Neural cell (in vitro differentiated cells): ENCODE measurements around the gene G6PD. TPM values are rescaled to one million over a fixed set of nuclear protein-coding genes. Genes with fewer than 3 reads are reported as not detected.

ENCODE experiments used
- H2AFZ ChIP-seq: fragments of 200-600, 300-800 bp; sonication (generic), shearing (Covaris generic); 2 replicates; pipeline ENCODE4 v1.6.0; 2014; ENCODE audit warnings: low read depth, mild to moderate bottlenecking, antibody characterized with exemption, low read length, moderate library complexity
- H3F3A ChIP-seq: fragments of 200-600 bp; shearing (Covaris generic); 2 replicates; pipeline ENCODE4 v1.6.1; 2016; ENCODE audit warnings: mild to moderate bottlenecking, moderate library complexity, mixed read lengths, antibody characterized with exemption, low read length; ENCODE audit not compliant: insufficient read depth, poor library complexity, severe bottlenecking
- H3K27ac ChIP-seq: fragments of 200-600, 300-800 bp; sonication (generic), shearing (Covaris generic); 2 replicates; pipeline ENCODE4 v1.5.1; 2014; ENCODE audit warnings: mild to moderate bottlenecking, low read length, moderate library complexity
- H3K27me3 ChIP-seq: fragments of 300-800, 200-600 bp; sonication (generic), shearing (Covaris generic); 2 replicates; pipeline ENCODE4 v1.6.0; 2014; ENCODE audit warnings: mild to moderate bottlenecking, low read depth, low read length, moderate library complexity; ENCODE audit not compliant: insufficient read depth
- H3K36me3 ChIP-seq: fragments of 300-800, 200-600 bp; sonication (generic), shearing (Covaris generic); 2 replicates; pipeline ENCODE4 v1.5.1; 2014; ENCODE audit warnings: mild to moderate bottlenecking, antibody characterized with exemption, low read length, moderate library complexity; ENCODE audit not compliant: insufficient read depth
- H3K4me2 ChIP-seq: fragments of 300-800, 200-600 bp; sonication (generic), shearing (Covaris generic); 2 replicates; pipeline ENCODE4 v1.6.0; 2014; ENCODE audit warnings: mild to moderate bottlenecking, low read length
- H3K4me3 ChIP-seq: fragments of 300-800, 200-600 bp; sonication (generic), shearing (Covaris generic); 2 replicates; pipeline ENCODE4 v1.5.1; 2014; ENCODE audit warnings: mild to moderate bottlenecking, low read length, moderate library complexity
- H3K79me2 ChIP-seq: fragments of 200-600 bp; shearing (Covaris generic); replicated peaks from 2 replicates; pipeline ENCODE4 v1.6.0; 2014; ENCODE audit warnings: mild to moderate bottlenecking, low read length, moderate library complexity; ENCODE audit not compliant: insufficient read depth
- H3K9ac ChIP-seq: fragments of 300-800, 200-600 bp; sonication (generic), shearing (Covaris generic); 2 replicates; pipeline ENCODE4 v1.6.1; 2016; ENCODE audit warnings: mild to moderate bottlenecking, low read length, mixed read lengths
- H3K9me2 ChIP-seq: fragments of 200-600 bp; shearing (Covaris generic); 2 replicates; pipeline ENCODE4 v1.6.1; 2016; ENCODE audit warnings: mild to moderate bottlenecking, low read length, mixed read lengths; ENCODE audit not compliant: insufficient read depth
- H3K9me3 ChIP-seq: fragments of 200-600, 300-800 bp; sonication (generic), shearing (Covaris generic); 2 replicates; pipeline ENCODE4 v1.6.1; 2016; ENCODE audit warnings: mild to moderate bottlenecking, mixed run types, low read length, moderate library complexity, mixed read lengths
- H4K20me1 ChIP-seq: fragments of 200-600 bp; shearing (Covaris generic); 2 replicates; pipeline ENCODE4 v1.6.1; 2016; ENCODE audit warnings: mild to moderate bottlenecking, mixed run types; ENCODE audit not compliant: insufficient read depth
- EP300 ChIP-seq: fragments of 450-650 bp; conservative IDR thresholded peaks from 2 replicates; pipeline ENCODE4 v1.6.1; 2014; ENCODE audit warnings: antibody characterized with exemption, mild to moderate bottlenecking, moderate library complexity; ENCODE audit not compliant: poor library complexity, severe bottlenecking
- EZH2 ChIP-seq: fragments of 200-600, 300-800 bp; shearing (Covaris generic), sonication (generic); IDR thresholded peaks from 2 replicates; pipeline ENCODE4 v1.6.1; 2014; ENCODE audit warnings: antibody characterized with exemption, low read length, borderline replicate concordance, mild to moderate bottlenecking; ENCODE audit not compliant: insufficient read depth, poor library complexity, severe bottlenecking
- MXI1 ChIP-seq: fragments of 450-650 bp; conservative IDR thresholded peaks from 2 replicates; pipeline ENCODE4 v1.6.1; 2014; ENCODE audit warnings: antibody characterized with exemption, mild to moderate bottlenecking; ENCODE audit not compliant: poor library complexity, severe bottlenecking
- POLR2AphosphoS5 ChIP-seq: IDR thresholded peaks from 2 replicates; pipeline ENCODE4 v1.6.1; 2012
- RAD21 ChIP-seq: fragments of 450-650 bp; conservative IDR thresholded peaks from 2 replicates; pipeline ENCODE4 v1.6.1; 2014; ENCODE audit warnings: antibody characterized with exemption, mild to moderate bottlenecking, moderate library complexity
- SMC3 ChIP-seq: fragments of 450-650 bp; conservative IDR thresholded peaks from 2 replicates; pipeline ENCODE4 v1.6.1; 2014; ENCODE audit warnings: antibody characterized with exemption, mild to moderate bottlenecking, moderate library complexity; ENCODE audit not compliant: poor library complexity
- TAF1 ChIP-seq: IDR thresholded peaks from 2 replicates; pipeline ENCODE4 v1.6.1; 2012; ENCODE audit warnings: low read depth
- polyA plus RNA-seq: library from polyadenylated mRNA; depleted of rRNA; stranded (reverse); fragments of >200 nt; gene quantifications from 2 replicates; pipeline ENCODE4 v1.2.3, GENCODE V29; 2014
- TF ChIP-seq, protein P1 (sequence below): IDR thresholded peaks from 2 replicates; pipeline ENCODE4 v1.6.1; 2012; ENCODE audit warnings: borderline replicate concordance
- TF ChIP-seq, protein P2 (sequence below): fragments of 450-650 bp; IDR thresholded peaks from 2 replicates; pipeline ENCODE4 v1.5.1; 2014; ENCODE audit warnings: antibody characterized with exemption, mild to moderate bottlenecking, moderate library complexity; ENCODE audit not compliant: poor library complexity, severe bottlenecking

Gene G6PD
- polyA plus RNA-seq, 1 donor from 2014 or later: 18.8 TPM

DNA sequence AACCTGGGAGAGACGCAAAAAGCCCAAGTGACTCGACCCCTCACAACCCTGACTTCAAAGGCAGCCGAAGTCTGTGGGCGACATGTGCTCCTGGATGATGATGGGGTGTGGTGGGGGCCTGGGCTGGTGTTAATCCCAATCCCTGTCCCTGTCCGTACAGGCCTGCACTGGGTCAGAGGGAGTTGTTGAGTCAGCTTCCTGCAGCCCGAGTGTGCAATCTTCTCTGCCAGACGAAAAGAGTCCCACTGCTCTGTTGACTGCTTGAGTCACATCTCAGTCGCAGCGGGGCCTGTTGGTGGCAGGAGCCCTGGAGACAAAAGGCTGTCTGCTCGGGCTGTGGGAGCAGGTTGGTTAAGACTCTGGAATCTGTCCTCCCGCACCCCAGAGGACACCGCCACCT is 40.9 kb downstream of the G6PD start:
- no peak overlapping the region for H2AFZ ChIP-seq
- H3K27ac ChIP-seq: no peak overlapping the region
- H4K20me1 ChIP-seq: no peaks in the 10 kb centered on the region
- no peaks in the 10 kb centered on the region for H3K9me2 ChIP-seq
- no peaks in the 10 kb centered on the region for H3K9me3 ChIP-seq
- no peak overlapping the region for H3K9ac ChIP-seq
- H3F3A ChIP-seq: no peaks in the 10 kb centered on the region
- TF ChIP-seq EZH2 (no peak), RAD21 (no peak), MXI1 (no peak), POLR2AphosphoS5 (no peak), EP300 (no peak), SMC3 (no peak)
- TF ChIP-seq, protein P1, sequence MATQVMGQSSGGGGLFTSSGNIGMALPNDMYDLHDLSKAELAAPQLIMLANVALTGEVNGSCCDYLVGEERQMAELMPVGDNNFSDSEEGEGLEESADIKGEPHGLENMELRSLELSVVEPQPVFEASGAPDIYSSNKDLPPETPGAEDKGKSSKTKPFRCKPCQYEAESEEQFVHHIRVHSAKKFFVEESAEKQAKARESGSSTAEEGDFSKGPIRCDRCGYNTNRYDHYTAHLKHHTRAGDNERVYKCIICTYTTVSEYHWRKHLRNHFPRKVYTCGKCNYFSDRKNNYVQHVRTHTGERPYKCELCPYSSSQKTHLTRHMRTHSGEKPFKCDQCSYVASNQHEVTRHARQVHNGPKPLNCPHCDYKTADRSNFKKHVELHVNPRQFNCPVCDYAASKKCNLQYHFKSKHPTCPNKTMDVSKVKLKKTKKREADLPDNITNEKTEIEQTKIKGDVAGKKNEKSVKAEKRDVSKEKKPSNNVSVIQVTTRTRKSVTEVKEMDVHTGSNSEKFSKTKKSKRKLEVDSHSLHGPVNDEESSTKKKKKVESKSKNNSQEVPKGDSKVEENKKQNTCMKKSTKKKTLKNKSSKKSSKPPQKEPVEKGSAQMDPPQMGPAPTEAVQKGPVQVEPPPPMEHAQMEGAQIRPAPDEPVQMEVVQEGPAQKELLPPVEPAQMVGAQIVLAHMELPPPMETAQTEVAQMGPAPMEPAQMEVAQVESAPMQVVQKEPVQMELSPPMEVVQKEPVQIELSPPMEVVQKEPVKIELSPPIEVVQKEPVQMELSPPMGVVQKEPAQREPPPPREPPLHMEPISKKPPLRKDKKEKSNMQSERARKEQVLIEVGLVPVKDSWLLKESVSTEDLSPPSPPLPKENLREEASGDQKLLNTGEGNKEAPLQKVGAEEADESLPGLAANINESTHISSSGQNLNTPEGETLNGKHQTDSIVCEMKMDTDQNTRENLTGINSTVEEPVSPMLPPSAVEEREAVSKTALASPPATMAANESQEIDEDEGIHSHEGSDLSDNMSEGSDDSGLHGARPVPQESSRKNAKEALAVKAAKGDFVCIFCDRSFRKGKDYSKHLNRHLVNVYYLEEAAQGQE: no peak
- H3K4me2 ChIP-seq: no peak overlapping the region
- H3K4me3 ChIP-seq: no peak overlapping the region
- no peaks in the 10 kb centered on the region for H3K36me3 ChIP-seq
- H3K27me3 ChIP-seq: no peaks in the 10 kb centered on the region
- no peaks in the 10 kb centered on the region for H3K79me2 ChIP-seq

DNA sequence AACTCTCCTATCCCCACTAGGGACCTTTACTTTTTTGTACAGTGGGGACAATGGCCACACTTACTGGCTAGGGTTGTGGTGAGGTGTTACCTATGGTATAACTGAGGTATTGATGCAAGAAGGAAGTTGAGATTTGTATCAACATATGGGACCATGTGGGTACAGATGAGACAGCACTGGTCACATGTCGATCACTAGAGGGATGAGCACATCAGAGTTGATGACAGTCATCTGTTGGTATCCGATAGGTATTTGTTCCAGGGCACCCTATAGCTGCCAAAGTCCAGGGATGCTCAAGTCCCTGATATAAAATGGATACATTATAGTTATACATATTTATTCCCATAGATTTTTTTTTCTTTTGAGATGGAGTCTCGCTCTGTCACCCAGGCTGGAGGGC is 43.7 kb downstream of the G6PD start:
- no peak for TF ChIP-seq EP300
- TF ChIP-seq SMC3: no peak
- no peak for TF ChIP-seq EZH2
- TF ChIP-seq, protein P2, sequence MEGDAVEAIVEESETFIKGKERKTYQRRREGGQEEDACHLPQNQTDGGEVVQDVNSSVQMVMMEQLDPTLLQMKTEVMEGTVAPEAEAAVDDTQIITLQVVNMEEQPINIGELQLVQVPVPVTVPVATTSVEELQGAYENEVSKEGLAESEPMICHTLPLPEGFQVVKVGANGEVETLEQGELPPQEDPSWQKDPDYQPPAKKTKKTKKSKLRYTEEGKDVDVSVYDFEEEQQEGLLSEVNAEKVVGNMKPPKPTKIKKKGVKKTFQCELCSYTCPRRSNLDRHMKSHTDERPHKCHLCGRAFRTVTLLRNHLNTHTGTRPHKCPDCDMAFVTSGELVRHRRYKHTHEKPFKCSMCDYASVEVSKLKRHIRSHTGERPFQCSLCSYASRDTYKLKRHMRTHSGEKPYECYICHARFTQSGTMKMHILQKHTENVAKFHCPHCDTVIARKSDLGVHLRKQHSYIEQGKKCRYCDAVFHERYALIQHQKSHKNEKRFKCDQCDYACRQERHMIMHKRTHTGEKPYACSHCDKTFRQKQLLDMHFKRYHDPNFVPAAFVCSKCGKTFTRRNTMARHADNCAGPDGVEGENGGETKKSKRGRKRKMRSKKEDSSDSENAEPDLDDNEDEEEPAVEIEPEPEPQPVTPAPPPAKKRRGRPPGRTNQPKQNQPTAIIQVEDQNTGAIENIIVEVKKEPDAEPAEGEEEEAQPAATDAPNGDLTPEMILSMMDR: no peak
- no peak for TF ChIP-seq POLR2AphosphoS5
- no peaks in the 10 kb centered on the region for H3K9me2 ChIP-seq

DNA sequence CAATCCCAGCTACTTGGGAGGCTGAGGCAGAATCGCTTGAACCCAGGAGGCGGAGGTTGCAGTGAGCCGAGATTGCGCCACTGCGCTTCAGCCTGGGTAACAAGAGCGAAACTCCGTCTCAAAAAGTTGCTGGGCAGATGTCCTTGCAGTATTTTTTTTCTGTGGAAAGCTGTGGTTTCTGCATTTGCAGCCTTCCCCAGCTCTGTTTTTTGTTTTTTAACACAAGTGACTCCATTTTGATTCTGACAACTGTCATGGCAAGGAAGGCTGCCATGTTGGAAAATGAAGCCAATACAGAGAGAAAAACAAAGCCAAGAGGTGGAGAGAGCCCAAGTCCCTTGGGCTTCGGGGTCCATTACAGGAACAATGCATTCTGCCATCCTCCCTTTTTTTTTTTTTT is 44.5 kb downstream of the G6PD start:
- H3K4me3 ChIP-seq: no peak overlapping the region
- no peaks in the 10 kb centered on the region for H3F3A ChIP-seq
- no peak overlapping the region for H3K27ac ChIP-seq
- H3K36me3 ChIP-seq: no peaks in the 10 kb centered on the region
- no peaks in the 10 kb centered on the region for H3K9me3 ChIP-seq
- no peaks in the 10 kb centered on the region for H3K27me3 ChIP-seq
- H3K9ac ChIP-seq: no peak overlapping the region
- H2AFZ ChIP-seq: no peak overlapping the region
- H3K9me2 ChIP-seq: no peaks in the 10 kb centered on the region
- no peaks in the 10 kb centered on the region for H3K79me2 ChIP-seq
- H3K4me2 ChIP-seq: no peak overlapping the region
- TF ChIP-seq EZH2: no peak
- no peak for TF ChIP-seq TAF1
- TF ChIP-seq, protein P2: no peak
- TF ChIP-seq POLR2AphosphoS5: no peak
- TF ChIP-seq, protein P1: no peak
- no peak for TF ChIP-seq EP300
- no peak for TF ChIP-seq SMC3
- TF ChIP-seq MXI1: no peak
- no peak for TF ChIP-seq RAD21
- no peaks in the 10 kb centered on the region for H4K20me1 ChIP-seq

More for the DNA sequence above, 43.7 kb downstream of the G6PD start:
- Histone ChIP-seq H3K36me3 (no peaks in the 10 kb centered on the region), H3K9ac (no peak overlapping the region), H4K20me1 (no peaks in the 10 kb centered on the region), H3K9me3 (no peaks in the 10 kb centered on the region), H3K27me3 (no peaks in the 10 kb centered on the region), H3K79me2 (no peaks in the 10 kb centered on the region), H3K4me3 (no peak overlapping the region), H3K4me2 (no peak overlapping the region), H2AFZ (no peak overlapping the region), H3K27ac (no peak overlapping the region), H3F3A (no peaks in the 10 kb centered on the region)
